HTERT RPE-1 (cell line): ENCODE results near the gene MMP13.
"Not testable (repeated sequence)": the region's sequence is repeated elsewhere in the genome, so short reads cannot be mapped to it uniquely, and the experiment has no call there.

ENCODE experiments used
- in situ Hi-C: fragments of 300-500 bp; cut with MboI; formaldehyde crosslinking; loops from 4 replicates; pipeline ENCODE4 v1.14.3; 2020; ENCODE audit warnings: low sequenced_read_pairs

Gene MMP13

DNA sequence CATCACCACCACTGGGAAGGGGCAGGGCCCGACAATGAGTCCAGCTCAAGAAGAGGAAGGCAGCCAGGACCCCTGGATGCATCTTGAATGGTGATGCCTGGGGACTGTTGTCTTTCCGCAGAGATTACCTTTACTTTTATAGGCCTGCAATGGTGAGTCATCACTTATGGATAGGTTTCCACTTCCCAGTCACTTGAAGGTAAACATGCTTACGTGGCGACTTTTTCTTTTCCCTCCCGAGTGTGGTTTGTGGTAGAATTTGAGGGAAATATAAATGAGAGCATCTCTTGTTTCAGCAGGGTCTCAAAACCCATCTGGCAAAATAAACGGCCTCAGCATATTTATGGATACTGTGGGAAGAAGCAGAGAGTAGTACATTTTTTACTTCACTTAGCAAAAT, at the start of gene MMP13:
Gene MMP13, minus strand, starts transcription at position 109 of the 400 bp plus-strand sequence. Its CDS starts 27 bp downstream, at position 82.
- in situ Hi-C loops: no loop called here

DNA sequence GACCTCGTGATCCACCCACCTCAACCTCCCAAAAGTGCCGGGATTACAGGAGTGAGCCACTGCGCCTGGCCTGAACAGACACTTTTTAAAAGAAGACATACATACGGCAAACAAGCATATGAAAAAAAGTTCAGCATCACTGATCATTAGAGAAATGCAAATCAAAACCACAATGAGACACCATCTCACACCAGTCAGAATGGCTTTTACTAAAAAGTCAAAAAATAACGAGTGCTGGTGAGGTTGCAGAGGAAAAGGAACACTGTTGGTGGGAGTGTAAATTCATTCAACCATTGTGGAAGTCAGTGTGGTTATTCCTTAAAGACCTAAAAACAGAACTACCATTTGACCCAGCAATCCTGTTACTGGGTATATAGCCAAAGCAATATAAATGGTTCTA, 48.7 kb upstream of the MMP13 start:
- in situ Hi-C loops: not testable (repeated sequence)

DNA sequence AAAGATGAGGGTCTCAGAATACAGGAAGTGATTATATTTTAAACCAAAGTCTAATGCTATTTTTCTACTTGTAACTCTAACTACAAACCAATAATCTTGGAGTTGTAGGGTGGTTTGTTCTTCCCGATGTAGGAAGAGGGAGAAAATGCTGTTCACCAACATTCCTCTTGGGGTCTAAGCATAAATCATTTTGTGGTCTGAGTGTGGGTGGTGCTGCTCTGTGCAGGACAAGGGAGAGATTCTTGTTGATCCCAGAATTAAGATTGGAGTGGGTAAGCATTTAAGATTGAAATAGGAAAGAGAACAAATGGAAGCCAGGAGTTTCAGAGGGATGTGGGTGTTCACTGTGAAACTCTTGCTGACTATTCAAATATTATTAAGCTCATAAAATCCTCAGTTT, 38.6 kb upstream of the MMP13 start:
- in situ Hi-C loops: no loop called here

DNA sequence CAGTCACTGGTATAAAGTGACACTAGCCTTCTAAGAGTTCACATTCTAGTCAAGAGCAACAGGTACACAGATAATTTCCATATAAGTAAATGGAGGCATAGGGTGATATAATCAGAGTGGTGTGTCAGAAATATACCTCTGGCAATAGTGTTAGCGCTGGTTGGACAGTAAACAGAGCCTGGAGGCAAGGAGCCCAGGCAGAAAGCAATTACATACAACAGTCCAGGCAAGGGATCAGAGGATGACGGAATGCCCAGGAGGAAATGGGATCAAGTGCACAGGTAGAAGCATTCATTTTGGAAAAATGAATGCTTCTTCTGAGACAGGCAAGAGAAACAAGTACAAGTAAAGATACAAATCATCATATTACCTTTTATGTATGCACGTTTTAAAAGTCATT, 36.2 kb upstream of the MMP13 start:
- in situ Hi-C loops: no loop called here

GRCh38 chr11:102990145-102990544, 34.6 kb upstream of the MMP13 start:
- in situ Hi-C loops: no loop called here

DNA sequence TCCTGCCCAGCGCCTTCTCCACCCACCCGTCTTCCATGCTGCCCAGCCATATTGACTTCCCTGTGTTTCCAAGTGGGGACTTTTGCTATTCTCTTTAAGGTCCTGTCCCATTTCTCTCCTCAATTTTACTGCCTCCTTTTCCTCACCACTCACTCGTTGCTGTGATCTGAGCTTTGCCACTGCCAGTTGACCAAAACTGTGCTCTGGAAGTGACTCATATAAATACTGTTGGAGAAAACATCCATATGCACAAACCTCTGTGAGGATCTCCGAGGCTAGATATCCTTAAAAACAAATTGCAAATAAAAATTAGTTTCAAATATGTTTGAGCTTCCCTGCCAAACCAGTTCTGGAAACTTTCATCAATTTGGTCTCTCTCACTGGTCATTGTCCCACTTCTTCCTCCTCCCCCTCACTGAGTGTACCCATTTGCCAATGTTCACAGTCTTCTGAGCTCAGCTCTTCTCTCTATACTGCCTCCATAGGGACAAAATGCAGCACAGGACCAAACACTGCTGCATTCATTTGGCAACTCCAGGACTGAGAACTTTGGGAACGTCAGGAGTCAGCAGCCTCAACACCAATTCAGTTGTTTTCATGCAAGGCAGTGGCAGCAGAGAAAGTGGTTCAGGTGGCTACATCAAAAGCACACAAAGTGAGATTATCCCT, 34.0 kb upstream of the MMP13 start:
- in situ Hi-C loops: no loop called here

DNA sequence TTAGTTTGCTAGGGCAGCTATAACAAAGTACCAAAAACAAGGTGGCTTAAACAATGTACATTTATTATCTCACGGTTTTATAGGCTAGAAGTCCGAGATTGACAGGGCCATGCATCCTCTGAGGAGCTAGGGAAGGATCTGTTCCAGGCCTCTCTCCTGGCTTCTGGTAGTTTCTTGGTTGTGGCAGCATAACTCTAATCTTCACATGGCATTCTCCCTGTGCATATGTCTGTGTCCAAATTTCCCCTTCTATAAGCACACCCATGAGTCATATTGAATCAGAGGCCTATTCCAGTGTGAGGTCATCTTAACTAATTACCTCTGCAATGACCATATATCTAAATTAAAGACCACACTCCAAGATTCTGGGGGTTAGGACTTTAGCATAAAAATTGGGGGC, 31.3 kb upstream of the MMP13 start:
- in situ Hi-C loops: no loop called here

DNA sequence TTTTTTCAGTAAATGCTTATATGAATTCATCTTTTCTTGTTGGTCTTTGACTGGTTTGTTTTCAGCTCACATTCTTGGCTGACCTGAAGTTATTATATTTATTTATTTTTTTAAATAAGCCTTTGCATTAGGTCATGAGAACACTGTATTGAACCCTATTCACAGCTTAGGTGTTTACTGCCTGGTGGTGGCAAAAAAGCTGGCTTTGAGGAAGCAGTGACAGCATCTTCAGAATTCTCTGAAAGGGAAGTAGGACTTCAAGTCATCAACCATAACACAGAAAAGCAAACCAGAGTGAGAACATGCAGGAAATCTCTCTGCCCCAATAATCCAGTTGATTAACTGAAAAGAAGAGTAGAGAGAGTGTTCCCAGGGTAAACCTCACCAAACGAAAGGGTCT, 30.3 kb upstream of the MMP13 start:
- in situ Hi-C loops: no loop called here

DNA sequence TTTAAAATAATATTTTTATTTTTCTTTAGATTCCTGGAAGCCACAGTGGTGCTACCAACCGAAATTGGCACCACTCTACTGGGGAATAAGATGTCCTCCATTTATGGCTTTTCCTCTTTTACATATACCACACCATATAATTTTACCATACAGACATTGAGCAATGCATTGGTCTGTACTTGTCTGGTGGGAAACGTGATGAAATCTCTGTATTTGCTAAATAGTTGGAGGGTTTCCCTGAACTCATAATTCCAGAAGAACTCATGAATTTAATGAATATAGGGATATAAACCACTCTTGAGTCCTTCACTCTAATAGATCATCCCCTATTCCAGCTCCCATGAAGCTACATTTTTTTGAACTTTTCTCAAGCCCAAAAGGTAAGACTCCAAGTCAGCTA, 28.0 kb upstream of the MMP13 start:
- in situ Hi-C loops: no loop called here

- in situ Hi-C loops: no loop called here
Measured at GRCh38 chr11:102981324-102981910, 25.9 kb upstream of the MMP13 start.

GRCh38 chr11:102974552-102975280, 19.2 kb upstream of the MMP13 start:
- in situ Hi-C loops: no loop called here

DNA sequence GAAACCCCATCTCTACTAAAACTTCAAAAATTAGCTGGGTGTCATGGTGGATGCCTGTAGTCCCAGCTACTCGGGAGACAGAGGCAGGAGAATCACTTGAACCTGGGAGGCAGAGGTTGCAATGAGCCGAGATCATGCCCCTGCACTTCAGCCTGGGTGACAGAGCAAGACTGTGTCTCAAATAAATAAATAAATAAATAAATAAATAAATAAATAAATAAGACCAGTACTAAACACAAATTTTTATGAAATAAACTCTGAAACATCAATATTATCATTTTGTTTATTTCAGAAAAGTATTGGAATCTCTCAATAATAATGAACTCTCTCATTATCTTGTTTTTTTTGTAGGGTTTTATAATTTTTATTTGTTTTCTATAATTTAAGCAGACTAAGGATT, 18.2 kb upstream of the MMP13 start:
- in situ Hi-C loops: not testable (repeated sequence)

- in situ Hi-C loops: no loop called here
Measured at GRCh38 chr11:102972853-102973252, 17.3 kb upstream of the MMP13 start.

- in situ Hi-C loops: no loop called here
Measured at GRCh38 chr11:102971766-102972165, 16.2 kb upstream of the MMP13 start.

DNA sequence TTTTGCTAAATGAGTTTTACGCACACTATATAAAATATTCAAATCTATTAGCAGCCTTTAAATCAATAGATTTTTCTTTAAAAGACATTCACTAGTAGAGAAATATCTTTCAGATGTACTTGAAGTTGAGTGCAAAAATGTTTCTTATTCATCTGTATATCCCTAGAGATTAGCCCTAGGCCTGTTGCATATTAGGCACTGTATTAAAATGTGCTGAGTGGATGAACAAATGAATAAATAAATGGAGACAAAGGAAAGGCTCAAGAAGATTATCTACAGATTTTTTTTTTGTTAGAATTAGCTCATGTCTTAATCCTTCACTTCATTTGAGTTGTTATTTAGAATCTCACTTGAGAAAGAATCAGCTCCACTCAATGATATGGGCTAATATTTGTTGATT, 12.0 kb upstream of the MMP13 start:
- in situ Hi-C loops: no loop called here

GRCh38 chr11:102966011-102966410, 10.5 kb upstream of the MMP13 start:
- in situ Hi-C loops: no loop called here

DNA sequence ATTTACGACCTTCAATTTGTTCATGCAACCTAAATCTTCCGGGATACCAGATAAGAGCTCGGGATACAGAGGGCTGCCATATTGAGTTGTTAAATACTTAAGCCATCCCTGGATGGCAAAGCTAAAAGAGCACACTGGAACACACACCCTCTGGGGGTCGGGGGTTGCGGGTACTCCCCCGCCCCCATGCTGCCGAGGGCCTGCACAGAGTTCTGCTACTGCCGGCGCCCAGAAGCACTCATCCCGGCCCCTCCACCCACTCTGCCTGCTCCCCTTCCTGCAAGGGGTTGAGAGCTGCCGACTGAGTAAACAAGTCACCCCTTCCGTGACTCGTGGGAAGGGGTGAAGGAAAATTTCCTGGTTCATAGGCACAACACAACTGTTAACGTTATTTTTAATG, 9.3 kb upstream of the MMP13 start:
- in situ Hi-C loops: no loop called here

GRCh38 chr11:102957953-102958352, 2.4 kb upstream of the MMP13 start:
- in situ Hi-C loops: no loop called here

- in situ Hi-C loops: no loop called here
Measured at GRCh38 chr11:102950622-102951081, 4.9 kb downstream of the MMP13 start.

DNA sequence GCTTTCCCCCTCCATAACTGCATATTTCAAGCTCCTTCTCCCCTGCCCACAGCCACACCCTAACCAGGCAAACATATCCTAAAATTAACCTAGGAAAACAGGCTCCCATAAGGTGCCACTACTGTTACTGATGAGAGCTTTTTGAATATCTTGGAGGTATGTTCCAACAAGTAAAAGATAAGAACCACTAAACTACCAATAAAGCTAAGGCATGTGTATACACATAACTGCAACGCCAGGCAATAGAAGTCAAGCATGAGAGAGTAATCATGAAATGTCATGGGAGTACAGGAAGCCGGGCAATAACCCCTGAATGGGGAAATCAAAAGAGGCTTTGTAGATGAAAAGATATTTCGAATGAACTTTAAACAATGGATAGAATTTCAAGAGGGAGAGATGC, 9.3 kb downstream of the MMP13 start:
- in situ Hi-C loops: no loop called here

- in situ Hi-C loops: no loop called here
Measured at GRCh38 chr11:102940714-102941588, 14.6 kb downstream of the MMP13 start.
